Upper lobe of right lung (tissue), 1 donor: ENCODE data around the gene TUBGCP5. TPM values are rescaled to one million over a fixed set of nuclear protein-coding genes. Genes with fewer than 3 reads are reported as not detected.

Source experiments
- ATAC-seq: fragments of 200-7000 bp; cut with Tn5 transposase; one replicate; pipeline ENCODE4 v1.9.1; 2020; ENCODE audit warnings: mild to moderate bottlenecking, moderate library complexity
- DNase-seq: peaks from one replicate; pipeline ENCODE4 v3.0.0-alpha.2; 2020
- H3K27ac ChIP-seq: fragments of 200-600 bp; one replicate; pipeline ENCODE4 v1.8.0; 2022
- H3K27me3 ChIP-seq: fragments of 200-600 bp; one replicate; pipeline ENCODE4 v1.8.0; 2022; ENCODE audit warnings: mild to moderate bottlenecking
- H3K36me3 ChIP-seq: fragments of 200-600 bp; one replicate; pipeline ENCODE4 v1.8.0; 2022
- H3K4me1 ChIP-seq: fragments of 200-600 bp; one replicate; pipeline ENCODE4 v1.8.0; 2022
- H3K4me3 ChIP-seq: fragments of 200-600 bp; one replicate; pipeline ENCODE4 v1.8.0; 2022; ENCODE audit warnings: mild to moderate bottlenecking
- H3K9me3 ChIP-seq: fragments of 200-600 bp; one replicate; pipeline ENCODE4 v1.8.0; 2022
- CTCF ChIP-seq: fragments of 200-600 bp; IDR thresholded peaks from one replicate; pipeline ENCODE4 v1.8.0; 2022; ENCODE audit warnings: antibody characterized with exemption
- intact Hi-C: fragments of 100-400 bp; cut with DNase I; formaldehyde crosslinking; loops from one replicate; pipeline ENCODE4 v1.11.0; 2022
- total RNA-seq: library from RNA; stranded (reverse); fragmentation: NEBNext Ultra II Directional; extraction: Animal tissue kit (Norgen Biotek cat#: 25700); gene quantifications from one replicate; pipeline ENCODE4 v1.2.1, GENCODE V29; 2021
- donor health status: DM: no; HTN: yes; CAD: no; lungs with severe emphysema.

The TUBGCP5 gene
- total RNA-seq, 1 donor from 2014 or later = 19.2 TPM

DNA sequence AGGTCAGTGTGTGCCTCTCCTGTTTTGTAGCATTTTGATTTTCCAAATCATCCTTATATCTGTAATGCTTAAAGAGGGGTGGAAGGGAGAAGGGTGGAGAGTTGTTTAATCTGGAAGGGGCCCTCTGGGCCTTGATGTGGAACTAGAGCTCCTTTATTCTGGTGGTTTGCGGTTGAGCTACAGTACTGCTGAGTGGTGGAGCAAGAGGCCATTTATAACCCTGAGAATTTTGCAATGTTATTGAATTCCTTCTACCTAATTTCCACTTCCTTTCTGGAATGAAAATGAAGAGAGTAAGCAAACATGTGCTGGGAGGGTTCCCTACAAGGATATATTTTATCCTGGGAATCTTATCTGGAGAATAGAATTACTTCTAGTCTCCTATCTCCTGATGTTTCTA lies 35.3 kb upstream of the TUBGCP5 start:
- Histone ChIP-seq H3K4me3 (no peak overlapping the region), H3K36me3 (no peaks in the 10 kb centered on the region), H3K27ac (no peak overlapping the region), H3K27me3 (no peaks in the 10 kb centered on the region), H3K9me3 (no peaks in the 10 kb centered on the region), H3K4me1 (no peaks in the 10 kb centered on the region)
- peak; percentile 27 for ATAC-seq
- DNase-seq = no peak
- intact Hi-C loops = no loop called here
- no peak for TF ChIP-seq CTCF

GRCh38 chr15:23073890-23074646 lies 34.7 kb upstream of the TUBGCP5 start:
- no peaks in the 10 kb centered on the region for H3K27me3 ChIP-seq
- H3K4me3 ChIP-seq = no peak overlapping the region
- ATAC-seq (peak; percentile 76), DNase-seq (peak; percentile 71)
- H3K36me3 ChIP-seq = no peaks in the 10 kb centered on the region
- H3K27ac ChIP-seq = no peak overlapping the region
- TF ChIP-seq CTCF = no peak
- H3K4me1 ChIP-seq = no peaks in the 10 kb centered on the region
- intact Hi-C loops = no loop called here
- no peaks in the 10 kb centered on the region for H3K9me3 ChIP-seq

- intact Hi-C loops = no loop called here
- ATAC-seq = no peak
- no peaks in the 10 kb centered on the region for H3K36me3 ChIP-seq
- no peak overlapping the region for H3K4me3 ChIP-seq
- H3K4me1 ChIP-seq = no peaks in the 10 kb centered on the region
- H3K27me3 ChIP-seq = no peaks in the 10 kb centered on the region
- no peak for DNase-seq
- TF ChIP-seq CTCF = no peak
- no peaks in the 10 kb centered on the region for H3K9me3 ChIP-seq
- H3K27ac ChIP-seq = no peak overlapping the region
These were observed 33.3 kb upstream of the TUBGCP5 start for GRCh38 chr15:23072633-23073032.

- no peak for DNase-seq
- Histone ChIP-seq H3K36me3 (no peaks in the 10 kb centered on the region), H3K27ac (no peak overlapping the region), H3K9me3 (no peaks in the 10 kb centered on the region), H3K27me3 (no peaks in the 10 kb centered on the region), H3K4me1 (no peaks in the 10 kb centered on the region), H3K4me3 (no peak overlapping the region)
- no peak for TF ChIP-seq CTCF
- intact Hi-C loops = no loop called here
- no peak for ATAC-seq
These were observed 30.3 kb upstream of the TUBGCP5 start for GRCh38 chr15:23069496-23070166.

DNA sequence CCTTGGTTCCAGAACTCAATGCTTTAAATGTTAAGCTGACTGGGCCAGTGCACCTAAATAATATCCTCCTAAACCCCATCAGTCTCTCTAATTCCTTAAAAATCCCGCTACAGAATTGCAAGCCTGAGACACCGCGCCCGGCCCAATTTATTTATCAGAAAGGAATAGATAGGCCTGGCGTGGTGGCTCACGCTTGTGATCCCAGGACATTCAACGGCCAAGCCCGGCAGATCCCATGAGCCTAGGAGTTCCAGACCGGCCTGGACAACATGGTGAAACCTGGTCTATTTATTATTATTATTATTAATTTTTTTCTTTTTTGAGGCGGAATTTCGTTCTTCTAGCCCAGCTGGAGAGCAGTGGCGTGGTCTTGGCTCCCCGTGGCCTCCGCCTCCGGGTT lies 28.0 kb upstream of the TUBGCP5 start:
- no peaks in the 10 kb centered on the region for H3K27me3 ChIP-seq
- H3K36me3 ChIP-seq = no peaks in the 10 kb centered on the region
- no peak overlapping the region for H3K4me3 ChIP-seq
- H3K9me3 ChIP-seq = no peaks in the 10 kb centered on the region
- DNase-seq (no peak), ATAC-seq (no peak)
- no peak overlapping the region for H3K27ac ChIP-seq
- no peak for TF ChIP-seq CTCF
- intact Hi-C loops = no loop called here
- H3K4me1 ChIP-seq = no peaks in the 10 kb centered on the region
